Stimulated activated CD4-positive, alpha-beta T cell treated with anti-CD3 and anti-CD28 coated beads, TNF-alpha, amount 100 ng/mL, for 24 hours (primary cell): ENCODE data around the gene APOBEC3B.
"Not testable (repeated sequence)": the region's sequence is repeated elsewhere in the genome, so short reads cannot be mapped to it uniquely, and the experiment has no call there.

Experiments used
- DNase-seq, 3 experiments: peaks; one replicate each; pipeline ENCODE4 v3.0.0-alpha.2; 2020; ENCODE audit warnings: low read depth in 3 of 3

APOBEC3B gene

GRCh38 chr22:38951734-38952133, 30.4 kb upstream of the APOBEC3B start:
- no peak for DNase-seq

GRCh38 chr22:38952281-38952993, 29.7 kb upstream of the APOBEC3B start:
- no peak for DNase-seq

GRCh38 chr22:38953091-38953490, 29.1 kb upstream of the APOBEC3B start:
- no peak for DNase-seq

GRCh38 chr22:38953577-38954413, 28.4 kb upstream of the APOBEC3B start:
- DNase-seq: peak; percentile 48 to 71 (median 66)

GRCh38 chr22:38954414-38955043, 27.6 kb upstream of the APOBEC3B start:
- DNase-seq: no peak

GRCh38 chr22:38955250-38955905, 26.8 kb upstream of the APOBEC3B start:
- no peak for DNase-seq

- no peak for DNase-seq
These were observed 26.2 kb upstream of the APOBEC3B start for GRCh38 chr22:38955926-38956325.

- no peak for DNase-seq
These were observed 25.6 kb upstream of the APOBEC3B start for GRCh38 chr22:38956551-38956950.

GRCh38 chr22:38957046-38957770, 24.9 kb upstream of the APOBEC3B start, which contains the start of gene APOBEC3A:
Gene APOBEC3A (plus strand): TSS chr22:38957609. CDS start chr22:38957692, 83 bp downstream.
- no peak for DNase-seq

- DNase-seq: no peak
These were observed 24.1 kb upstream of the APOBEC3B start for GRCh38 chr22:38957808-38958650.

- not testable (repeated sequence) for DNase-seq
These were observed 23.6 kb upstream of the APOBEC3B start for GRCh38 chr22:38958651-38958943.

- DNase-seq: no peak
These were observed 22.6 kb upstream of the APOBEC3B start for GRCh38 chr22:38959590-38959989.

GRCh38 chr22:38960673-38961072, 21.5 kb upstream of the APOBEC3B start:
- DNase-seq: not testable (repeated sequence)

- DNase-seq: not testable (repeated sequence)
These were observed 18.8 kb upstream of the APOBEC3B start for GRCh38 chr22:38963291-38963738.

- no peak for DNase-seq
These were observed 18.3 kb upstream of the APOBEC3B start for GRCh38 chr22:38963872-38964271.

- DNase-seq: no peak
These were observed 17.8 kb upstream of the APOBEC3B start for GRCh38 chr22:38964306-38964705.

GRCh38 chr22:38964989-38965388, 17.2 kb upstream of the APOBEC3B start:
- no peak for DNase-seq

- no peak for DNase-seq
These were observed 16.4 kb upstream of the APOBEC3B start for GRCh38 chr22:38965614-38966379.

- DNase-seq: no peak
These were observed 15.8 kb upstream of the APOBEC3B start for GRCh38 chr22:38966380-38966702.

GRCh38 chr22:38966942-38967341, 15.2 kb upstream of the APOBEC3B start:
- DNase-seq: no peak
